ENCODE results near the gene PHLPP1.

- no peak for TF ChIP-seq EZH2 (IDR thresholded peaks at IDR 0.05)
- no peak for TF ChIP-seq EZH2phosphoT487 (IDR thresholded peaks at IDR 0.05; ENCODE audit: borderline replicate concordance)
These were observed 98.9 kb downstream of the PHLPP1 start for GRCh38 chr18:62814132-62814759.

Data from HCT116 (cell line).